Bronchial epithelial cell (primary cell): ENCODE data around the gene VAX1. TPM values are rescaled to one million over a fixed set of nuclear protein-coding genes. Genes with fewer than 3 reads are reported as not detected.

Experiments used
- DNase-seq: peaks from one replicate; pipeline ENCODE4 v3.0.0-alpha.2; 2010; ENCODE audit warnings: low read depth
- FAIRE-seq: peaks from 2 replicates; lab custom pipeline; 2011; peaks lifted over from hg19 to GRCh38; lab: Jason Lieb, UNC
- H3K27me3 ChIP-seq: 2 replicates; pipeline ENCODE4 v1.5.1; 2011; ENCODE audit warnings: low read length; ENCODE audit not compliant: control insufficient read depth, insufficient read depth
- H3K36me3 ChIP-seq: 2 replicates; pipeline ENCODE4 v1.5.1; 2011; ENCODE audit warnings: low read length; ENCODE audit not compliant: control insufficient read depth, insufficient read depth
- H3K4me3 ChIP-seq: 2 replicates; pipeline ENCODE4 v1.5.1; 2011; ENCODE audit warnings: mild to moderate bottlenecking, low read depth, low read length, control low read depth
- total RNA-seq: library from RNA; depleted of rRNA; stranded (reverse); fragments of >200 nt; gene quantifications from 2 replicates; pipeline ENCODE4 v1.2.1, GENCODE V29; 2014
- TF ChIP-seq, protein P1 (sequence below): IDR thresholded peaks from 2 replicates; pipeline ENCODE4 v1.5.1; 2011; ENCODE audit warnings: mild to moderate bottlenecking, moderate library complexity, low read length, control low read depth, inconsistent platforms; ENCODE audit not compliant: insufficient read depth, severe bottlenecking

The VAX1 gene
- total RNA-seq, 1 donor from 2014 or later, result not detected

DNA sequence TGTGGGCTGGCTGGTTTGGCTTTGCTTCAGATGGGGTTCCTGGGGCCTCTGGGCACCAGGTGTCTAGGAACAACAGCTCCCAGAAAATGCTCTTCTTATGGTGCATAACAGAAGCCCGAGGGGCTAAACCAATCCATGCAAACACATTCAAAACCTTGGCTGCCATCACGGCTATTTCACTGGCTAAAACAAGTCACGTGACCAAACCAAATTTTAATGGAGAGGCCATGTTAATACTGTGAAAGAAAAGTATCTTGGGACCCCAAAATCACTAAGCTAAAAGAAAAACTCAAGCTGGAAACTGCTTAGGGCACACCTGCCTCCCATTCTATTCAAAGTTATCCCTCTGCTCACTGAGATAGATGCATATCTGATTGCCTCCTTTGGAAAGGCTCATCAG, 40.1 kb upstream of the VAX1 start:
- no peak for FAIRE-seq
- H3K36me3 ChIP-seq, result no peaks in the 10 kb centered on the region
- peaks cover 6% of the 10 kb centered on the region for H3K27me3 ChIP-seq
- DNase-seq, result no peak
- TF ChIP-seq, protein P1, sequence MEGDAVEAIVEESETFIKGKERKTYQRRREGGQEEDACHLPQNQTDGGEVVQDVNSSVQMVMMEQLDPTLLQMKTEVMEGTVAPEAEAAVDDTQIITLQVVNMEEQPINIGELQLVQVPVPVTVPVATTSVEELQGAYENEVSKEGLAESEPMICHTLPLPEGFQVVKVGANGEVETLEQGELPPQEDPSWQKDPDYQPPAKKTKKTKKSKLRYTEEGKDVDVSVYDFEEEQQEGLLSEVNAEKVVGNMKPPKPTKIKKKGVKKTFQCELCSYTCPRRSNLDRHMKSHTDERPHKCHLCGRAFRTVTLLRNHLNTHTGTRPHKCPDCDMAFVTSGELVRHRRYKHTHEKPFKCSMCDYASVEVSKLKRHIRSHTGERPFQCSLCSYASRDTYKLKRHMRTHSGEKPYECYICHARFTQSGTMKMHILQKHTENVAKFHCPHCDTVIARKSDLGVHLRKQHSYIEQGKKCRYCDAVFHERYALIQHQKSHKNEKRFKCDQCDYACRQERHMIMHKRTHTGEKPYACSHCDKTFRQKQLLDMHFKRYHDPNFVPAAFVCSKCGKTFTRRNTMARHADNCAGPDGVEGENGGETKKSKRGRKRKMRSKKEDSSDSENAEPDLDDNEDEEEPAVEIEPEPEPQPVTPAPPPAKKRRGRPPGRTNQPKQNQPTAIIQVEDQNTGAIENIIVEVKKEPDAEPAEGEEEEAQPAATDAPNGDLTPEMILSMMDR, result no peak
- no peak overlapping the region for H3K4me3 ChIP-seq

DNA sequence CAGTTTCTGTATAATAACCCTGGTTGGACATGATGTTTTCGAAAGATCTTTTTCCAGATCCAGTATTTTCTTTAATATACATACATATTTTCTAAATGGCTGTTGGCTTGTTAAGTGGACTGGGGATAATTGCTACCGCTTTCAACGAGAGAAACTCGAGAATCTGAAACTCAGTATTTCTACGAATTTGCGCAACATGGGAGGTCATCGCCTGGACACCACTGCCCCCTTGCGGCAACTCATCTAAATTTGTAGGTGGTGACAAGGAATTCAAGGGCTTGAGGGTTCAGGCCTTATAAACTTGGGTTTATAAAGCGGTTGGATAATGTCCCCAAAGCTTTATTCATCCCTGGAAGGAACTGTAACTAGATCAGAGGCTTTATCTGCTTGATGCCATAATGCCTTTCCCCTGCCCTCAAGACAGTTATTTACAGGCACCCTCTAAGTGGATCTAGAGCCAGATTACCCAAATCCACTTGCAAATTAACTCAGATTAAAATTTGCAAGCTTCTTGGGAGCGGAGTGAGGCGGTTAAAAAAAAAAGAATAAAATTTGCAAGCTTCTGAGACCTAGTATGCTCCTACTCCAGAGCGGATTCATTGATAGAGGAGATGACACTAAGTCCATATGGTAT, 37.9 kb upstream of the VAX1 start:
- TF ChIP-seq, protein P1, result peak; percentile 81
- H3K27me3 ChIP-seq, result peaks cover 10% of the 10 kb centered on the region
- no peak for FAIRE-seq
- DNase-seq, result peak; percentile 55
- peak overlapping the region; percentile 35 for H3K4me3 ChIP-seq
- H3K36me3 ChIP-seq, result no peaks in the 10 kb centered on the region

DNA sequence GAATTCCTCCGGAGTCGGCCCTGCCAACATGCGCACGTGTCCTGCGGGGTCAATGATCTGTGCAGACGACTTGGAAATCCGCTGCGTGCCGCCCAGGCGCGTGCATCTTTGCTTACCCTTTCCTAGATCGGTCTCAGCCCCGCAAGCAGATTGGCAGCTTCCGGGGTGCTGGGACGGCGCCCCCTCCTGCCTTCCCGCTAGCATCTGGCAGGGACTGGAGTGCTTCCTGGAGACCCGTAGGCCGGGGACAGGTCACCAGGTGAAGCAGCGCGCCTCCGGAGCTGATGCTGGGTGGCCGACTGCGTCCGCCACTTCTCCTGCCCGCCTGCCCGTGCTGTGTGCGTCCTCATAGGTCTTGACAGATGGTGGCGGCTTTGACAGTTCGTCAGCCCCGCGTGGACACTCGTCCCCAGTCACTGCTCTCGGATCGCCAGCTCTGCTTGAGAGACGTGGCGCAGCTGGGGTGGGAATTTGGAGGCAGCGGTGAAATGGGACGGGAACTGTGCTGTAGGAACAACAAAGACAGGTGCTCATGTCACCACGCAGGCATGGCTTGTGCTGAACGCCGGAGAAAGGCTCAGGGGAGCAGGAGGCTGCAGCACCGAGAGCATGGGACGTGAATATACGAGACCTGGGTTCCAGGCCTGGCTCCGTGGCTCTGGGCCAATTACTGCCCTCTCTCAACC, 37.3 kb upstream of the VAX1 start:
- Histone ChIP-seq H3K27me3 (peaks cover 13% of the 10 kb centered on the region), H3K4me3 (peak overlapping the region; percentile 35), H3K36me3 (no peaks in the 10 kb centered on the region)
- FAIRE-seq (no peak), DNase-seq (no peak)
- TF ChIP-seq, protein P1, result no peak

DNA sequence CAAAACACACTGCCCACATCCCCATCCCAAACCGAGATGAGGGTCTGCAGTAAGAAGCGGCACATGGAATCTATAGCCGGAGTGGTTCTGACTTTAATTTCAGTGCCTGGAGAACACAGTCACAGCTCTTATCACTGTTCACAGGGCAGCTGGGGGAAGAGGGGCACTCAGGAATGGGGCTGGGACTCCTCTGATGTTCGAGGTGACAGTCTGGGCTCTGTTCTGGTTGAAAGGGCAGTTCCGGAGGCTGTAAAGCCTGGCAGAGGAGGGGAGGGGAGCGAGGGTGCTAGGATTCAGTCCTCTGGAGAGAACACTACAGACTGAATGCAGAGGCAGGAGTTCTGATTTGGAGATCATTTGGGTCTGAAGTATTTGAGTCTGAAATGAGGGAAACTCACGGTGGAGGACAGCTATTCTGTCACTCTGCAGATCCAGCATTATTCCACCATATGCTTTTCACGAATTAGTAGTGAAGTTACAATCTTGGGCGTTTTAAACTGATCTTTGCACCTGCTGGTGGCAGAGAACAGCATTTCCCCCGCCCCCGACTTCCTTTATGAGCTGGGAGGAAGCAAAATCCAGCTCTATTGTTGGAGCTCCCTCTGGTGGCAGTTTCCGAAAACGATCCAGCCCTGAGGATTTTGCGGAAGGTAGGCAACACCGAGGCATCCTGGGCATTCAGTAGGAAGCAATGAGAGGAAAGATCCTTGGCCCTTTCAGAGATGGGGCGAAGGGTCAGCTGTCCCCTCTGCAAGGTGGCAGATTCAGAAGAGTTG, 36.6 kb upstream of the VAX1 start:
- Histone ChIP-seq H3K36me3 (no peaks in the 10 kb centered on the region), H3K4me3 (peak overlapping the region; percentile 35), H3K27me3 (peaks cover 17% of the 10 kb centered on the region)
- DNase-seq (peak; percentile 74), FAIRE-seq (peak; percentile 60)
- TF ChIP-seq, protein P1, result peak; percentile 84

DNA sequence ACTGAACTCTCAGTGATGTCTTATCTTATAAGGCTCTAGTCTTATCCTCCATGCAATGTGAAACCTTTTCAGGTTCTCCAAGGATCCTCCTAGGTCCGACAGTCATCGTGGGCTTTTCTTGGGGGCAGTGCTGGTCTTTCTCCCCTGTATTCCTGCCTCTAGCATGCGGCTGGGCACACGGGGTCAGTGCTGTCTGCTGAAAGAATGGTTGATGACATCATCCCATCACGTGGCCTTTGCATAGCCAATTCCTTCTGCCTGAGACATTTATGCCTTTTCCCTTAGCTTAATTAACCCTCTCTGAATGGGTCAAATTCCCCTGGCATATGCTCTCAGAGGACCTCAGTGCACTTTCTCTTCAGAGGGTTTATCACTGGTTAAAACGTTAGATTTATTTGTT, 32.2 kb upstream of the VAX1 start:
- FAIRE-seq (no peak), DNase-seq (no peak)
- TF ChIP-seq, protein P1, result no peak
- Histone ChIP-seq H3K4me3 (no peak overlapping the region), H3K27me3 (peaks cover 55% of the 10 kb centered on the region), H3K36me3 (no peaks in the 10 kb centered on the region)
